H1 (cell line): Measurements from ENCODE around the gene TPSAB1. TPM values are rescaled to one million over a fixed set of nuclear protein-coding genes. Genes with fewer than 3 reads are reported as not detected.

Experiments used
- CTCF ChIA-PET: fragments of 300-600 bp; sonication (Branson Sonifier 250); formaldehyde crosslinking; loops from one replicate; lab custom pipeline; 2021; ENCODE audit not compliant: partially characterized antibody; lab: Charles Lee
- POLR2A ChIA-PET: fragments of 300-600 bp; sonication (Branson Sonifier 250); formaldehyde crosslinking; loops from one replicate; lab custom pipeline; 2021; ENCODE audit warnings: inconsistent platforms; ENCODE audit not compliant: partially characterized antibody; lab: Charles Lee
- DNase-seq, 2 experiments: peaks; one replicate each; pipeline versions ENCODE4 v3.0.0 to v3.0.0-alpha.2; 2010 to 2022; ENCODE audit warnings: low spot score in 2 of 2, low read depth in 1 of 2, mixed read lengths in 1 of 2
- FAIRE-seq: peaks from 2 replicates; lab custom pipeline; 2011; peaks lifted over from hg19 to GRCh38; lab: Jason Lieb, UNC
- H2AFZ ChIP-seq: 2 replicates; pipeline ENCODE4 v1.8.1; 2012; ENCODE audit warnings: low read length, inconsistent platforms
- H2AK5ac ChIP-seq: 2 replicates; pipeline ENCODE4 v1.6.1; 2013; ENCODE audit warnings: low read depth, low read length
- H2BK120ac ChIP-seq: replicated peaks from 2 replicates; pipeline ENCODE3; 2013; ENCODE audit warnings: low read depth, low read length, inconsistent platforms
- H2BK12ac ChIP-seq: 2 replicates; pipeline ENCODE4 v1.6.1; 2013; ENCODE audit warnings: low read depth, low read length
- H2BK15ac ChIP-seq: 2 replicates; pipeline ENCODE4 v1.6.1; 2013; ENCODE audit warnings: low read length
- H2BK20ac ChIP-seq: 2 replicates; pipeline ENCODE4 v1.6.1; 2013; ENCODE audit warnings: low read length
- H2BK5ac ChIP-seq: 2 replicates; pipeline ENCODE4 v1.6.1; 2013; ENCODE audit warnings: low read depth, low read length
- H3K14ac ChIP-seq: 2 replicates; pipeline ENCODE4 v1.6.1; 2013; ENCODE audit warnings: inconsistent platforms; ENCODE audit not compliant: insufficient read length
- H3K18ac ChIP-seq: 2 replicates; pipeline ENCODE4 v1.6.1; 2013; ENCODE audit warnings: low read length; ENCODE audit errors: extremely low read depth
- H3K23ac ChIP-seq: 2 replicates; pipeline ENCODE4 v1.6.1; 2013; ENCODE audit warnings: inconsistent platforms; ENCODE audit not compliant: insufficient read length
- H3K23me2 ChIP-seq: 2 replicates; pipeline ENCODE4 v1.6.1; 2013; ENCODE audit warnings: low read depth, low read length
- H3K27ac ChIP-seq: 2 replicates; pipeline ENCODE4 v1.6.1; 2011; ENCODE audit warnings: low read depth, low read length, inconsistent platforms
- H3K27me3 ChIP-seq, 4 experiments: replicated peaks in 1 of 4; 1 replicate in 1 of 4; 2 replicates in 3 of 4; pipeline versions ENCODE4 v1.6.1 to v1.8.1; 2011 to 2013; ENCODE audit warnings: low read length in 3 of 4, mild to moderate bottlenecking in 3 of 4, inconsistent platforms in 2 of 4, mixed read lengths in 2 of 4, moderate library complexity in 1 of 4; ENCODE audit not compliant: control insufficient read depth in 3 of 4, insufficient read depth in 3 of 4; ENCODE audit errors: extremely low read depth in 1 of 4
- H3K36me3 ChIP-seq, 4 experiments: 2 replicates each; pipeline versions ENCODE4 v1.6.1 to v1.8.1; 2011 to 2013; ENCODE audit warnings: mild to moderate bottlenecking in 4 of 4, low read length in 3 of 4, moderate library complexity in 2 of 4, control low read depth in 1 of 4, inconsistent platforms in 1 of 4; ENCODE audit not compliant: insufficient read depth in 4 of 4, control insufficient read depth in 2 of 4
- H3K4ac ChIP-seq: replicated peaks from 2 replicates; pipeline ENCODE3; 2013; ENCODE audit warnings: low read length, low read depth, mixed read lengths, inconsistent platforms; ENCODE audit not compliant: insufficient read length
- H3K4me1 ChIP-seq, 4 experiments: replicated peaks in 1 of 4; 1 replicate in 1 of 4; 2 replicates in 3 of 4; pipeline versions ENCODE4 v1.6.1 to v1.8.1; 2011 to 2013; ENCODE audit warnings: low read length in 3 of 4, inconsistent platforms in 2 of 4, mixed read lengths in 1 of 4; ENCODE audit not compliant: insufficient read depth in 4 of 4, control insufficient read depth in 3 of 4
- H3K4me2 ChIP-seq, 2 experiments: 2 replicates each; pipeline versions ENCODE4 v1.6.1 to v1.8.1; 2011 to 2013; ENCODE audit warnings: low read depth in 2 of 2, low read length in 2 of 2, control low read depth in 1 of 2, inconsistent platforms in 1 of 2, mild to moderate bottlenecking in 1 of 2; ENCODE audit not compliant: insufficient read depth in 1 of 2
- H3K4me3 ChIP-seq, 4 experiments: fragments of 200-600, 300-600 bp in 1 of 4; sonication (generic), shearing (Covaris generic), sonication (Bioruptor Twin) in 1 of 4; 2 replicates each; pipeline versions ENCODE4 v1.5.1 to v1.8.1; 2011 to 2016; ENCODE audit warnings: low read length in 4 of 4, low read depth in 3 of 4, control low read depth in 2 of 4, inconsistent platforms in 2 of 4, mild to moderate bottlenecking in 2 of 4, mixed read lengths in 1 of 4, moderate library complexity in 1 of 4; ENCODE audit not compliant: insufficient read depth in 2 of 4; ENCODE audit errors: extremely low read depth in 1 of 4
- H3K56ac ChIP-seq: replicated peaks from 2 replicates; pipeline ENCODE3; 2013; ENCODE audit warnings: low read depth, mild to moderate bottlenecking, mixed read lengths, low read length, inconsistent platforms; ENCODE audit not compliant: insufficient read length
- H3K79me1 ChIP-seq: 2 replicates; pipeline ENCODE4 v1.6.1; 2013; ENCODE audit warnings: low read depth, low read length, control low read depth
- H3K79me2 ChIP-seq, 2 experiments: 2 replicates each; pipeline versions ENCODE4 v1.6.1 to v1.8.1; 2012 to 2013; ENCODE audit warnings: low read length in 2 of 2, mild to moderate bottlenecking in 2 of 2, inconsistent platforms in 1 of 2; ENCODE audit not compliant: insufficient read depth in 2 of 2, control insufficient read depth in 1 of 2
- H3K9ac ChIP-seq, 4 experiments: replicated peaks in 1 of 4; 1 replicate in 1 of 4; 2 replicates in 3 of 4; pipeline versions ENCODE4 v1.6.1 to v1.8.1; 2011 to 2013; ENCODE audit warnings: low read depth in 3 of 4, low read length in 3 of 4, control low read depth in 2 of 4, mild to moderate bottlenecking in 2 of 4, moderate library complexity in 2 of 4, inconsistent platforms in 1 of 4; ENCODE audit errors: extremely low read depth in 1 of 4
- H3K9me3 ChIP-seq, 2 experiments: 2 replicates each; pipeline versions ENCODE4 v1.6.1 to v1.8.1; 2012 to 2013; ENCODE audit warnings: mild to moderate bottlenecking in 2 of 2, moderate library complexity in 2 of 2, control low read depth in 1 of 2, inconsistent platforms in 1 of 2, low read depth in 1 of 2, low read length in 1 of 2, mixed read lengths in 1 of 2; ENCODE audit not compliant: insufficient read depth in 2 of 2
- H4K20me1 ChIP-seq, 2 experiments: replicated peaks in 1 of 2; 2 replicates each; pipeline versions ENCODE3 to v1.8.1; 2011 to 2013; ENCODE audit warnings: inconsistent platforms in 2 of 2, low read length in 2 of 2, mild to moderate bottlenecking in 1 of 2; ENCODE audit not compliant: insufficient read depth in 2 of 2, control insufficient read depth in 1 of 2
- H4K5ac ChIP-seq: 2 replicates; pipeline ENCODE4 v1.6.1; 2013; ENCODE audit warnings: low read length, low read depth, mixed read lengths, inconsistent platforms; ENCODE audit not compliant: insufficient read length
- H4K8ac ChIP-seq: 2 replicates; pipeline ENCODE4 v1.8.0; 2013; ENCODE audit warnings: mild to moderate bottlenecking, moderate library complexity, low read length, inconsistent platforms; ENCODE audit not compliant: insufficient read depth; ENCODE audit errors: extremely low read depth
- H4K91ac ChIP-seq: replicated peaks from 2 replicates; pipeline ENCODE3; 2013; ENCODE audit warnings: low read length, mixed read lengths, inconsistent platforms; ENCODE audit not compliant: insufficient read length
- POLR2AphosphoS5 ChIP-seq: IDR thresholded peaks from 2 replicates; pipeline ENCODE4 v1.6.1; 2011; ENCODE audit warnings: low read depth, low read length
- POU5F1 ChIP-seq: IDR thresholded peaks from 2 replicates; pipeline ENCODE4 v1.6.1; 2011; ENCODE audit warnings: low read depth, mild to moderate bottlenecking, low read length, moderate library complexity
- RAD21 ChIP-seq, 2 experiments: IDR thresholded peaks in 1 of 2; conservative IDR thresholded peaks in 1 of 2; 2 replicates each; pipeline ENCODE4 v1.6.1; 2011; ENCODE audit warnings: low read depth in 2 of 2, low read length in 2 of 2, improper control_type of control experiment in 1 of 2, inconsistent platforms in 1 of 2, mild to moderate bottlenecking in 1 of 2, moderate library complexity in 1 of 2
- WGBS, 2 experiments: shearing (Covaris generic) in 1 of 2; methylation state at CpG; one replicate each; pipeline versions ENCODE4 v1.1.6 to v1.1.7; 2013 to 2015; ENCODE audit warnings: low lambda C conversion rate in 2 of 2, mixed read lengths in 2 of 2, inconsistent platforms in 1 of 2, low coverage in 1 of 2, missing lambda C conversion rate in 1 of 2; ENCODE audit not compliant: insufficient replicate concordance in 2 of 2, insufficient coverage in 1 of 2, insufficient read length in 1 of 2; ENCODE audit errors: extremely low coverage in 1 of 2, missing lambda C conversion rate in 1 of 2; 5-methylcytosine and 5-hydroxymethylcytosine counted together
- polyA plus RNA-seq, 7 experiments: library from polyadenylated mRNA; depleted of rRNA in 3 of 7; stranded (reverse) in 5 of 7; unstranded in 2 of 7; fragments of >200 nt in 5 of 7; fragments of 200-250 nt in 2 of 7; gene quantifications; 1 replicate in 5 of 7; 2 replicates in 1 of 7; 4 replicates in 1 of 7; pipeline versions ENCODE4 v1.2.1 to v1.2.3, GENCODE V29; 2011 to 2013; ENCODE audit warnings: missing spikeins in 2 of 7, mixed read lengths in 2 of 7
- total RNA-seq: library from RNA; stranded (reverse); fragmentation: NEBNext Ultra II Directional; extraction: Animal tissue kit (Norgen Biotek cat#: 25700); gene quantifications from 2 replicates; pipeline ENCODE4 v1.2.1, GENCODE V29; 2021

TPSAB1 gene
- total and polyA plus RNA-seq, 2 of the 8 experiments (the other 6 are each of a cell fraction or from before 2014, with no cell fraction given), result 0.09 TPM; not detected in 1

- DNase-seq, result no peak
These were observed 24.8 kb upstream of the TPSAB1 start for GRCh38 chr16:1215574-1216295.

More at GRCh38 chr16:1215574-1216295, 24.8 kb upstream of the TPSAB1 start:
- no peaks in the 10 kb centered on the region for H3K27me3 ChIP-seq
- H3K18ac ChIP-seq, result no peak overlapping the region
- no peak overlapping the region for H3K9ac ChIP-seq
- no peak overlapping the region for H3K4me3 ChIP-seq
- H3K56ac ChIP-seq, result no peak overlapping the region
- H3K14ac ChIP-seq, result no peak overlapping the region
- no peaks in the 10 kb centered on the region for H3K4me1 ChIP-seq
- H2BK12ac ChIP-seq, result no peak overlapping the region
- H3K79me2 ChIP-seq, result no peaks in the 10 kb centered on the region
- no peak overlapping the region for H3K4ac ChIP-seq
- FAIRE-seq, result no peak
- H4K8ac ChIP-seq, result no peak overlapping the region
- no peak overlapping the region for H2BK20ac ChIP-seq
- H2AFZ ChIP-seq, result no peak overlapping the region
- no peak overlapping the region for H3K4me2 ChIP-seq
- H3K9me3 ChIP-seq, result no peaks in the 10 kb centered on the region
- H2AK5ac ChIP-seq, result no peak overlapping the region
- no peaks in the 10 kb centered on the region for H3K79me1 ChIP-seq
- no peak overlapping the region for H2BK5ac ChIP-seq
- 88% methylated on average over 20 of the region's 32 CpGs; no CpG with 5 or more reads in 1 of the 2 experiments for WGBS, 2 experiments
- peaks cover 0 to 4% of the 10 kb centered on the region in 2 experiments for H4K20me1 ChIP-seq
- no peak overlapping the region for H4K91ac ChIP-seq
- ChIA-PET POLR2A (interaction anchor here (0.5 kb wide), 1 partner anchor 65 kb away, joined by 4 read pairs; no protein-coding TSS in a partner anchor), CTCF (interaction anchor here (0.7 to 1.3 kb wide), 3 partner anchors 11 to 148 kb away, joined by 3 to 4 read pairs (median 4); no protein-coding TSS in a partner anchor)
- TF ChIP-seq POLR2AphosphoS5 (no peak), POU5F1 (no peak), RAD21 (IDR thresholded peaks at IDR 0.05 in 1 of 2, conservative IDR thresholded peaks at IDR 0.05 in 1 of 2; ENCODE audit: low read depth in 2 of 2, low read length in 2 of 2) (no peak)
- peaks cover 4 to 72% (median 11%) of the 10 kb centered on the region in 4 experiments; a peak in 6 of 8 replicates for H3K36me3 ChIP-seq
- H3K23me2 ChIP-seq, result no peaks in the 10 kb centered on the region
- H2BK120ac ChIP-seq, result no peak overlapping the region
- no peak overlapping the region for H2BK15ac ChIP-seq
- H3K23ac ChIP-seq, result no peak overlapping the region
- no peak overlapping the region for H3K27ac ChIP-seq
- H4K5ac ChIP-seq, result no peak overlapping the region
